IMR-90 (cell line): ENCODE results near the gene NTM.

ENCODE experiments used
- CHD1 ChIP-seq: IDR thresholded peaks from 2 replicates; pipeline ENCODE4 v1.6.1; 2012; ENCODE audit warnings: low read depth, low read length, improper control_type of control experiment
- CTCF ChIP-seq: conservative IDR thresholded peaks from 2 replicates; pipeline ENCODE4 v1.5.1; 2012; ENCODE audit warnings: mild to moderate bottlenecking, low read depth, low read length, improper control_type of control experiment
- ELK1 ChIP-seq: fragments of 150-350 bp; IDR thresholded peaks from 2 replicates; pipeline ENCODE4 v1.6.1; 2016; ENCODE audit warnings: low read depth, mild to moderate bottlenecking, low read length, moderate library complexity, borderline replicate concordance
- FOS ChIP-seq: fragments of 150-350 bp; IDR thresholded peaks from 2 replicates; pipeline ENCODE4 v1.6.1; 2016; ENCODE audit warnings: low read depth, low read length
- NFE2L2 ChIP-seq: fragments of 150-350 bp; IDR thresholded peaks from 2 replicates; pipeline ENCODE4 v1.6.1; 2016; ENCODE audit warnings: low read depth, mild to moderate bottlenecking, low read length
- POLR2A ChIP-seq: IDR thresholded peaks from 2 replicates; pipeline ENCODE4 v1.6.1; 2012; ENCODE audit warnings: mild to moderate bottlenecking, low read depth, low read length
- RAD21 ChIP-seq: IDR thresholded peaks from 2 replicates; pipeline ENCODE4 v1.6.1; 2012; ENCODE audit warnings: low read length, improper control_type of control experiment
- RFX5 ChIP-seq: IDR thresholded peaks from 2 replicates; pipeline ENCODE4 v1.8.0; 2012; ENCODE audit warnings: low read depth, mild to moderate bottlenecking, low read length, moderate library complexity
- SMC3 ChIP-seq: fragments of 150-350 bp; IDR thresholded peaks from 2 replicates; pipeline ENCODE4 v1.6.1; 2016; ENCODE audit warnings: low read depth, mild to moderate bottlenecking, antibody characterized with exemption, low read length, moderate library complexity
- USF2 ChIP-seq: fragments of 150-350 bp; IDR thresholded peaks from 2 replicates; pipeline ENCODE4 v1.6.1; 2017; ENCODE audit warnings: mild to moderate bottlenecking, antibody characterized with exemption, low read length, low read depth

GRCh38 chr11:131883332-131883731, 512.9 kb downstream of the NTM start:
- TF ChIP-seq CTCF = no peak
- TF ChIP-seq POLR2A = no peak
- no peak for TF ChIP-seq RAD21
- TF ChIP-seq USF2 = no peak
- TF ChIP-seq ELK1 = no peak
- TF ChIP-seq RFX5 = no peak
- TF ChIP-seq NFE2L2 = no peak
- no peak for TF ChIP-seq FOS
- no peak for TF ChIP-seq CHD1
- no peak for TF ChIP-seq SMC3
